ENCODE measurements around the gene ARHGAP8.
"Not testable (repeated sequence)": the region's sequence is repeated elsewhere in the genome, so short reads cannot be mapped to it uniquely, and the experiment has no call there.

ARHGAP8 gene

GRCh38 chr22:44898236-44898635, 145.9 kb downstream of the ARHGAP8 start:
- Histone ChIP-seq H3K9me3 (ENCODE audit: control insufficient read depth in 2 of 2, low read length in 2 of 2) (peaks cover 11 to 16% of the 10 kb centered on the region in 2 donors), H3K4me1 (ENCODE audit: control insufficient read depth, insufficient read depth, low read length) (no peaks in the 10 kb centered on the region), H3K27me3 (ENCODE audit: control insufficient read depth in 1 of 2, insufficient read depth in 2 of 2, low read length in 2 of 2) (no peaks in the 10 kb centered on the region), H3K27ac (ENCODE audit: low read length) (no peak overlapping the region), H3K9ac (ENCODE audit: low read length in 2 of 2) (no peak overlapping the region), H3K4me3 (ENCODE audit: low read length in 2 of 2) (no peak overlapping the region), H3K36me3 (ENCODE audit: control insufficient read depth in 2 of 2, insufficient read depth in 2 of 2, low read length in 2 of 2) (peaks cover 0 to 6% of the 10 kb centered on the region in 2 donors)

- H3K9me3 ChIP-seq (ENCODE audit: control insufficient read depth in 2 of 2, low read length in 2 of 2) = peaks cover 11 to 16% of the 10 kb centered on the region in 2 donors
- no peak overlapping the region for H3K27ac ChIP-seq (ENCODE audit: low read length)
- H3K4me1 ChIP-seq (ENCODE audit: control insufficient read depth, insufficient read depth, low read length) = no peaks in the 10 kb centered on the region
- no peaks in the 10 kb centered on the region for H3K27me3 ChIP-seq (ENCODE audit: control insufficient read depth in 1 of 2, insufficient read depth in 2 of 2, low read length in 2 of 2)
- no peak overlapping the region for H3K9ac ChIP-seq (ENCODE audit: low read length in 2 of 2)
- H3K4me3 ChIP-seq (ENCODE audit: low read length in 2 of 2) = no peak overlapping the region
- peaks cover 0 to 2% of the 10 kb centered on the region in 2 donors for H3K36me3 ChIP-seq (ENCODE audit: control insufficient read depth in 2 of 2, insufficient read depth in 2 of 2, low read length in 2 of 2)
These were observed 148.9 kb downstream of the ARHGAP8 start for GRCh38 chr22:44901301-44901700.

DNA sequence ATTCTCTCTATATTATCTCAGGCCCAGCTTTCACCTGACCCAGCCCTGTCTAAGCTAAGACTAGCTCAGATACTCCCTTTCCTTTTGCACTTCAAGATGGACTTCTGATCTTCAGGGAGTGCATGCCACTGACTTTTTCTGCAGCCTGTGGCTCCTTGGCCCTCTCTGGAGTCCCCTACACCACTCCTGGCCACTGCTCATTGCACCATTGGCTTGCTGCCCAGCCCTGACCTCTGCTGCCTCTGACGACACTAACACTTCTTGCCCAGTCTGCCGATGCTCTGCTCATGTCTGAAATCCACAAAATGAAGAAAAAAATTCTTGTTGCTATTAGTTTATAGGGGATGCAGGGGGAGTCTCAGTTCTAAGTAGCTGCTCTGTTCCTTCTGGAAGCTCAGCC, 150.8 kb downstream of the ARHGAP8 start:
- H3K27me3 ChIP-seq (ENCODE audit: control insufficient read depth in 1 of 2, insufficient read depth in 2 of 2, low read length in 2 of 2); H3K4me1 ChIP-seq (ENCODE audit: control insufficient read depth, insufficient read depth, low read length); H3K27ac ChIP-seq (ENCODE audit: low read length); H3K9ac ChIP-seq (ENCODE audit: low read length in 2 of 2); H3K36me3 ChIP-seq (ENCODE audit: control insufficient read depth in 2 of 2, insufficient read depth in 2 of 2, low read length in 2 of 2); H3K4me3 ChIP-seq (ENCODE audit: low read length in 2 of 2): not testable (repeated sequence)
- H3K9me3 ChIP-seq (ENCODE audit: control insufficient read depth in 2 of 2, low read length in 2 of 2) = peaks cover 11 to 16% of the 10 kb centered on the region in 2 donors

- not testable (repeated sequence) for H3K27ac ChIP-seq (ENCODE audit: low read length); H3K4me1 ChIP-seq (ENCODE audit: control insufficient read depth, insufficient read depth, low read length); H3K9ac ChIP-seq (ENCODE audit: low read length in 2 of 2); H3K4me3 ChIP-seq (ENCODE audit: low read length in 2 of 2); H3K36me3 ChIP-seq (ENCODE audit: control insufficient read depth in 2 of 2, insufficient read depth in 2 of 2, low read length in 2 of 2); H3K27me3 ChIP-seq (ENCODE audit: control insufficient read depth in 1 of 2, insufficient read depth in 2 of 2, low read length in 2 of 2)
- peaks cover 11 to 16% of the 10 kb centered on the region in 2 donors for H3K9me3 ChIP-seq (ENCODE audit: control insufficient read depth in 2 of 2, low read length in 2 of 2)
These were observed 152.2 kb downstream of the ARHGAP8 start for GRCh38 chr22:44904492-44905152.

DNA sequence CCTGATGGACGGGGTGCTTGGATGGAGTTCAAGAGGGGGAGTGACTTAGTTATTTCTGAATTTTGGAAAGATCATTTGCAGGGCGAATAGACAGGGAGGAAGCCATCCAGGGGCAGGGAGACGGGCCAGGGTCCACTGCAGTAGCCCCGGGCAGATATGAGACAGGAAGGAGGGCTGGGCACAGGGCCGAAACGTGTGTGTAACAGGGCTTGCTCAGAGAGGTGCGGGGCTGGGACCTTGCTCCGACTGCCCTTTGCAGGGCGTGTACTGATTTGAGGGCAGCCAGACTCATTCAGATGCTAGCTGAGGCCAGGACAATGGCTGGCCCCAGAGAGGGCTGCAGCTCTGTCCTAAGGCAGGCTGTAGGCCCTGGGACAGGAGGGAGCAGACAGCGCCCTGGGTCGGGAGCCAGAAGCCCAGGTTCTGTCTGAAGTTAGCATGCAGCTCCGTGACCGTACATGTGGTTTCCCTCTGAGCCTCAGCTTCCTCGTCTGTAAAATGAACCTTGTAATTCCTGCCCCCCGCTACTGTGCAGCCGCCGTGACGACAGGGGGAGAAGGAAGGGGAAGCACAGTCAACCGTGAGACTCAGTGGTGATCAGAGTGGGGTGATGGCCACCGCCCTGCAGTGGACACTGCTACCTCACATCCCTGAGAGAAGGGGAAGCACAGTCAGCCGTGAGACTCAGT, 154.0 kb downstream of the ARHGAP8 start:
- H3K9ac ChIP-seq (ENCODE audit: low read length in 2 of 2) = no peak overlapping the region
- no peak overlapping the region for H3K4me3 ChIP-seq (ENCODE audit: low read length in 2 of 2)
- H3K27ac ChIP-seq (ENCODE audit: low read length) = no peak overlapping the region
- no peaks in the 10 kb centered on the region for H3K27me3 ChIP-seq (ENCODE audit: control insufficient read depth in 1 of 2, insufficient read depth in 2 of 2, low read length in 2 of 2)
- H3K36me3 ChIP-seq (ENCODE audit: control insufficient read depth in 2 of 2, insufficient read depth in 2 of 2, low read length in 2 of 2) = peaks cover 0 to 5% of the 10 kb centered on the region in 2 donors
- H3K9me3 ChIP-seq (ENCODE audit: control insufficient read depth in 2 of 2, low read length in 2 of 2) = peaks cover 8 to 9% of the 10 kb centered on the region in 2 donors
- H3K4me1 ChIP-seq (ENCODE audit: control insufficient read depth, insufficient read depth, low read length) = no peaks in the 10 kb centered on the region

- Histone ChIP-seq H3K27me3 (ENCODE audit: control insufficient read depth in 1 of 2, insufficient read depth in 2 of 2, low read length in 2 of 2) (no peaks in the 10 kb centered on the region), H3K4me3 (ENCODE audit: low read length in 2 of 2) (no peak overlapping the region), H3K36me3 (ENCODE audit: control insufficient read depth in 2 of 2, insufficient read depth in 2 of 2, low read length in 2 of 2) (peaks cover 0 to 5% of the 10 kb centered on the region in 2 donors), H3K9me3 (ENCODE audit: control insufficient read depth in 2 of 2, low read length in 2 of 2) (peaks cover 2% of the 10 kb centered on the region in 2 donors), H3K9ac (ENCODE audit: low read length in 2 of 2) (no peak overlapping the region), H3K27ac (ENCODE audit: low read length) (no peak overlapping the region), H3K4me1 (ENCODE audit: control insufficient read depth, insufficient read depth, low read length) (no peaks in the 10 kb centered on the region)
These were observed 154.7 kb downstream of the ARHGAP8 start for GRCh38 chr22:44906999-44907644.

GRCh38 chr22:44907765-44908737, 155.7 kb downstream of the ARHGAP8 start:
- Histone ChIP-seq H3K27ac (ENCODE audit: low read length) (no peak overlapping the region), H3K9ac (ENCODE audit: low read length in 2 of 2) (no peak overlapping the region), H3K4me1 (ENCODE audit: control insufficient read depth, insufficient read depth, low read length) (no peaks in the 10 kb centered on the region), H3K9me3 (ENCODE audit: control insufficient read depth in 2 of 2, low read length in 2 of 2) (no peaks in the 10 kb centered on the region), H3K27me3 (ENCODE audit: control insufficient read depth in 1 of 2, insufficient read depth in 2 of 2, low read length in 2 of 2) (no peaks in the 10 kb centered on the region), H3K36me3 (ENCODE audit: control insufficient read depth in 2 of 2, insufficient read depth in 2 of 2, low read length in 2 of 2) (peaks cover 0 to 5% of the 10 kb centered on the region in 2 donors), H3K4me3 (ENCODE audit: low read length in 2 of 2) (no peak overlapping the region)

GRCh38 chr22:44909241-44909640, 156.9 kb downstream of the ARHGAP8 start:
- Histone ChIP-seq H3K4me1 (ENCODE audit: control insufficient read depth, insufficient read depth, low read length) (no peaks in the 10 kb centered on the region), H3K9ac (ENCODE audit: low read length in 2 of 2) (no peak overlapping the region), H3K4me3 (ENCODE audit: low read length in 2 of 2) (no peak overlapping the region), H3K36me3 (ENCODE audit: control insufficient read depth in 2 of 2, insufficient read depth in 2 of 2, low read length in 2 of 2) (peaks cover 0 to 5% of the 10 kb centered on the region in 2 donors), H3K9me3 (ENCODE audit: control insufficient read depth in 2 of 2, low read length in 2 of 2) (no peaks in the 10 kb centered on the region), H3K27me3 (ENCODE audit: control insufficient read depth in 1 of 2, insufficient read depth in 2 of 2, low read length in 2 of 2) (no peaks in the 10 kb centered on the region), H3K27ac (ENCODE audit: low read length) (no peak overlapping the region)

Data from stomach smooth muscle (tissue), 2 donors.